Parathyroid adenoma (tissue), 2 donors: Measurements from ENCODE around the gene DDAH1.

ENCODE experiments used
- H2AFZ ChIP-seq: fragments of 300-600 bp; sonication (generic); one replicate; pipeline ENCODE4 v1.7.0; 2017; ENCODE audit warnings: antibody characterized with exemption, mild to moderate bottlenecking
- H3K27ac ChIP-seq: fragments of 300-600 bp; sonication (generic); one replicate; pipeline ENCODE4 v1.7.0; 2017
- H3K27me3 ChIP-seq: fragments of 300-600 bp; sonication (generic); one replicate; pipeline ENCODE4 v1.7.0; 2017; ENCODE audit warnings: low read length; ENCODE audit not compliant: control insufficient read depth, insufficient read depth
- H3K36me3 ChIP-seq: fragments of 300-600 bp; sonication (generic); one replicate; pipeline ENCODE4 v1.7.0; 2017; ENCODE audit warnings: low read length; ENCODE audit not compliant: control insufficient read depth, insufficient read depth
- H3K4me1 ChIP-seq: fragments of 300-600 bp; sonication (generic); one replicate; pipeline ENCODE4 v1.7.0; 2017; ENCODE audit warnings: control low read depth
- H3K4me2 ChIP-seq: fragments of 300-600 bp; sonication (generic); one replicate; pipeline ENCODE4 v1.7.0; 2017; ENCODE audit warnings: low read length
- H3K4me3 ChIP-seq: fragments of 300-600 bp; sonication (generic); one replicate; pipeline ENCODE4 v1.7.0; 2017; ENCODE audit warnings: low read depth, low read length
- H3K79me2 ChIP-seq: fragments of 300-600 bp; sonication (generic); one replicate; pipeline ENCODE4 v1.7.0; 2017; ENCODE audit warnings: control low read depth
- H3K9ac ChIP-seq: fragments of 300-600 bp; sonication (generic); one replicate; pipeline ENCODE4 v1.7.0; 2017; ENCODE audit warnings: mild to moderate bottlenecking
- H3K9me3 ChIP-seq: fragments of 300-600 bp; sonication (generic); one replicate; pipeline ENCODE4 v1.7.0; 2017; ENCODE audit warnings: low read length; ENCODE audit not compliant: control insufficient read depth
- TF ChIP-seq, protein P1 (sequence below): fragments of 300-600 bp; sonication (generic); IDR thresholded peaks from one replicate; pipeline ENCODE4 v1.7.0; 2017; ENCODE audit warnings: antibody characterized with exemption, mild to moderate bottlenecking
- donor health status: primary hyperparathyroidism.

DDAH1 gene

DNA sequence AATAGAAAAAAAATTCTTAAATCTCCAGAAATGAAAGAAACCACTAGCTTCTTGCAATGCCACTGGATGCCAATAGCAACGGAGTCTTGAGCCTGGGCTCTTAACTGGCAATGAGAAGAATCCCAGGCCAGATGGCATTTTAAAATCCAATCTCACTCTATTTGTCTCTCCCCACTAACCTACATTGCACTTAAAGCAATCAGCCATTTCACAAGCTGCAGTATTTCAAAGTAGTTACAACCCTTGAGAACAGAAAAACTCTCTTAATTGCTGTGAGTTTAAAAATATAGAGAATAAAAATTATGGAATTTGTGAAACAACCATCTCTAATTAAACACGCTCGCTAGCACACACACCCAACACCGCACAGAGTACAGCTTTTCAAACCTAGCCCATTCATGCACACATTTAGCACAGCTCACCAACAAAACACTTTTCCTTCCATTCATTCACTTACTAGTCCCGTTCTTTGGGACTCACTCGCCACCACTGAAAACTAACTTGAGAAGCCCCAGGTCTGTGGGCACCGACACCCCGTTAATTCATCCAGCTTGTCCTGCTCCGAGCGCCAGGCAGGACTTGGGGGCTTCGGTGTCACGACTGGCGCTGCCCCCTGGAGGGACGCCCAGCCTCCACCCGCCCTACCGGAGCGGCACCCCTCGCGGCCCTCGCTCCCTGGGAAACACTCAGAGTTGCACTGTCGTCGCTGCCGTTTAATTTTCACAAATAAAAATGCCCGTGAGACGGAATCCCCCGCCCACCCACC, 1.0 kb downstream of the DDAH1 start:
- H3K4me1 ChIP-seq, result peaks cover 4% of the 10 kb centered on the region
- H2AFZ ChIP-seq, result peak overlapping the region; percentile 90
- peak overlapping the region; percentile 67 for H3K4me3 ChIP-seq
- no peaks in the 10 kb centered on the region for H3K36me3 ChIP-seq
- TF ChIP-seq, protein P1, sequence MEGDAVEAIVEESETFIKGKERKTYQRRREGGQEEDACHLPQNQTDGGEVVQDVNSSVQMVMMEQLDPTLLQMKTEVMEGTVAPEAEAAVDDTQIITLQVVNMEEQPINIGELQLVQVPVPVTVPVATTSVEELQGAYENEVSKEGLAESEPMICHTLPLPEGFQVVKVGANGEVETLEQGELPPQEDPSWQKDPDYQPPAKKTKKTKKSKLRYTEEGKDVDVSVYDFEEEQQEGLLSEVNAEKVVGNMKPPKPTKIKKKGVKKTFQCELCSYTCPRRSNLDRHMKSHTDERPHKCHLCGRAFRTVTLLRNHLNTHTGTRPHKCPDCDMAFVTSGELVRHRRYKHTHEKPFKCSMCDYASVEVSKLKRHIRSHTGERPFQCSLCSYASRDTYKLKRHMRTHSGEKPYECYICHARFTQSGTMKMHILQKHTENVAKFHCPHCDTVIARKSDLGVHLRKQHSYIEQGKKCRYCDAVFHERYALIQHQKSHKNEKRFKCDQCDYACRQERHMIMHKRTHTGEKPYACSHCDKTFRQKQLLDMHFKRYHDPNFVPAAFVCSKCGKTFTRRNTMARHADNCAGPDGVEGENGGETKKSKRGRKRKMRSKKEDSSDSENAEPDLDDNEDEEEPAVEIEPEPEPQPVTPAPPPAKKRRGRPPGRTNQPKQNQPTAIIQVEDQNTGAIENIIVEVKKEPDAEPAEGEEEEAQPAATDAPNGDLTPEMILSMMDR, result no peak
- H3K27ac ChIP-seq, result peak overlapping the region; percentile 78
- H3K9ac ChIP-seq, result peak overlapping the region; percentile 46
- no peaks in the 10 kb centered on the region for H3K27me3 ChIP-seq
- H3K9me3 ChIP-seq, result no peaks in the 10 kb centered on the region
- peak overlapping the region; percentile 88 for H3K4me2 ChIP-seq
- H3K79me2 ChIP-seq, result peaks cover 2% of the 10 kb centered on the region

GRCh38 chr1:85462931-85463649, 1.9 kb downstream of the DDAH1 start:
- Histone ChIP-seq H3K4me2 (no peak overlapping the region), H3K9ac (no peak overlapping the region), H3K4me1 (peaks cover 4% of the 10 kb centered on the region), H3K27ac (no peak overlapping the region), H3K36me3 (no peaks in the 10 kb centered on the region), H3K4me3 (no peak overlapping the region), H3K79me2 (peaks cover 2% of the 10 kb centered on the region), H2AFZ (no peak overlapping the region), H3K9me3 (no peaks in the 10 kb centered on the region), H3K27me3 (no peaks in the 10 kb centered on the region)
- TF ChIP-seq, protein P1, result no peak

GRCh38 chr1:85461216-85461918, 3.6 kb downstream of the DDAH1 start:
- Histone ChIP-seq H3K4me2 (no peak overlapping the region), H3K4me1 (peaks cover 4% of the 10 kb centered on the region), H3K9me3 (no peaks in the 10 kb centered on the region), H3K9ac (no peak overlapping the region), H2AFZ (no peak overlapping the region), H3K27me3 (no peaks in the 10 kb centered on the region), H3K79me2 (peaks cover 2% of the 10 kb centered on the region), H3K4me3 (no peak overlapping the region), H3K27ac (no peak overlapping the region), H3K36me3 (no peaks in the 10 kb centered on the region)
- TF ChIP-seq, protein P1, result no peak

DNA sequence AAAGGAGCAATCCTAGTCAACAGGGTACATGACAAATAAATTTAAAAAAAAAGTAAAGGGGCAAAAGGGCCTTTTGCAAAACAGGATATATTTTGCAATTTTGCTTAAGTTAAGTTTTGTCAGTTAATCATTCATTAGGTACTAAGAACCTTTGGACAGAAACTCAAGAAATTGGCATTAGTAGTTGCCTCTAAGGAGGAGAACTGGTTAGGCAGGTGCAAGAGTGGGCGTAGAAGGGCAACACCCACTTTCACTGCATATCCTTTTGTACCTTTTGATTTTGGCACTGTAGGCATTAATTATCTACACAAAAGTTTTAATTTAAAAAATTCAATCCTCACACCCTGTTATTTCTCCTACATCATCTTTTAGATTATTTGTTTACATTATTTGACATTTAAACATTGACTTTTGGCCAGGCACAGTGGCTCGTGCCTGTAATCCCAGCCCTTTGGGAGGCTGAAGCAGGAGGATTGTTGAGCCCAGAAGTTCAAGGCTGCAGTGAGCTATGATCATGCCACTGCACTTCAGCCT, 4.3 kb downstream of the DDAH1 start:
- Histone ChIP-seq H3K79me2 (peaks cover 2% of the 10 kb centered on the region), H2AFZ (no peak overlapping the region), H3K4me2 (no peak overlapping the region), H3K9me3 (no peaks in the 10 kb centered on the region), H3K36me3 (no peaks in the 10 kb centered on the region), H3K9ac (no peak overlapping the region), H3K27me3 (no peaks in the 10 kb centered on the region), H3K27ac (no peak overlapping the region), H3K4me1 (peaks cover 2% of the 10 kb centered on the region), H3K4me3 (no peak overlapping the region)
- TF ChIP-seq, protein P1, result no peak
